ENCODE results near the gene KHDC4. TPM values are rescaled to one million over a fixed set of nuclear protein-coding genes. Genes with fewer than 3 reads are reported as not detected.

The KHDC4 gene
- total and polyA plus RNA-seq, 9 of the 15 experiments (the other 6 are each of a cell fraction or from before 2014, with no cell fraction given) = 12.1 to 185 (median 65.6) TPM

DNA sequence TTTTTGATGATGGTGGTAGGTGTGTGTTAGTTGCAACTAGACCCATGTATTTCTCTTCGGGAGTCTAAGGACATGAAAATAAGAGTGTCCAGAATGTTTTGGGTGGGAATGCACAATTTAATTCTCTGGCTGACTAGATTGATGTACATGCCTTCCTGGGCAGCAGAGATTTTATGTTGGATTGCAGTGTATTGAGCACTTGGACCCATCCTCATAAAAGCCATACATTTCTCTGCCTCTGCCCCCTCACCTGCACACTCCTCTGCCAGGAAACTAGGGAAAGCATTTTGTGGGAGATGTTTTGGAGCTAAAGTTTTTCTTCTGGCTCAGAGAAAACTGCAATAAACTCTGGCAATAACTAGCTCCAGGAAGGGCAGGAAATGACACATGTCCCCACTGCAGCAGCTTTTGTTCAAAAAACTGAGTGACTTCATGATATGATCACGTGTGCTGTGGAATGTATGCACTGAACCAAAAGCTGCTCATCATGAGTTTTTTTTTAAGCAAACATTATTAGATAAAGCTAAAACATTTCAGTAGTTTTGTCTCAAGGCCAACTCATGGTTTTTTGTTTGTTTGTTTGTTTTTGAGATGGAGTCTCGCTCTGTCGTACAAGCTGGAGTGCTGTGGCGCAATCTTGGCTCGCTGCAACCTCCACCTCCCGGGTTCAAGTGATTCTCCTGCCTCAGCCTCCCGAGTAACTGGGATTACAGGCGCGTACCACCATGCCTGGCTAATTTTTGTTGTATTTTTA, 40.6 kb downstream of the KHDC4 start (continued):
- TF ChIP-seq, protein P1, sequence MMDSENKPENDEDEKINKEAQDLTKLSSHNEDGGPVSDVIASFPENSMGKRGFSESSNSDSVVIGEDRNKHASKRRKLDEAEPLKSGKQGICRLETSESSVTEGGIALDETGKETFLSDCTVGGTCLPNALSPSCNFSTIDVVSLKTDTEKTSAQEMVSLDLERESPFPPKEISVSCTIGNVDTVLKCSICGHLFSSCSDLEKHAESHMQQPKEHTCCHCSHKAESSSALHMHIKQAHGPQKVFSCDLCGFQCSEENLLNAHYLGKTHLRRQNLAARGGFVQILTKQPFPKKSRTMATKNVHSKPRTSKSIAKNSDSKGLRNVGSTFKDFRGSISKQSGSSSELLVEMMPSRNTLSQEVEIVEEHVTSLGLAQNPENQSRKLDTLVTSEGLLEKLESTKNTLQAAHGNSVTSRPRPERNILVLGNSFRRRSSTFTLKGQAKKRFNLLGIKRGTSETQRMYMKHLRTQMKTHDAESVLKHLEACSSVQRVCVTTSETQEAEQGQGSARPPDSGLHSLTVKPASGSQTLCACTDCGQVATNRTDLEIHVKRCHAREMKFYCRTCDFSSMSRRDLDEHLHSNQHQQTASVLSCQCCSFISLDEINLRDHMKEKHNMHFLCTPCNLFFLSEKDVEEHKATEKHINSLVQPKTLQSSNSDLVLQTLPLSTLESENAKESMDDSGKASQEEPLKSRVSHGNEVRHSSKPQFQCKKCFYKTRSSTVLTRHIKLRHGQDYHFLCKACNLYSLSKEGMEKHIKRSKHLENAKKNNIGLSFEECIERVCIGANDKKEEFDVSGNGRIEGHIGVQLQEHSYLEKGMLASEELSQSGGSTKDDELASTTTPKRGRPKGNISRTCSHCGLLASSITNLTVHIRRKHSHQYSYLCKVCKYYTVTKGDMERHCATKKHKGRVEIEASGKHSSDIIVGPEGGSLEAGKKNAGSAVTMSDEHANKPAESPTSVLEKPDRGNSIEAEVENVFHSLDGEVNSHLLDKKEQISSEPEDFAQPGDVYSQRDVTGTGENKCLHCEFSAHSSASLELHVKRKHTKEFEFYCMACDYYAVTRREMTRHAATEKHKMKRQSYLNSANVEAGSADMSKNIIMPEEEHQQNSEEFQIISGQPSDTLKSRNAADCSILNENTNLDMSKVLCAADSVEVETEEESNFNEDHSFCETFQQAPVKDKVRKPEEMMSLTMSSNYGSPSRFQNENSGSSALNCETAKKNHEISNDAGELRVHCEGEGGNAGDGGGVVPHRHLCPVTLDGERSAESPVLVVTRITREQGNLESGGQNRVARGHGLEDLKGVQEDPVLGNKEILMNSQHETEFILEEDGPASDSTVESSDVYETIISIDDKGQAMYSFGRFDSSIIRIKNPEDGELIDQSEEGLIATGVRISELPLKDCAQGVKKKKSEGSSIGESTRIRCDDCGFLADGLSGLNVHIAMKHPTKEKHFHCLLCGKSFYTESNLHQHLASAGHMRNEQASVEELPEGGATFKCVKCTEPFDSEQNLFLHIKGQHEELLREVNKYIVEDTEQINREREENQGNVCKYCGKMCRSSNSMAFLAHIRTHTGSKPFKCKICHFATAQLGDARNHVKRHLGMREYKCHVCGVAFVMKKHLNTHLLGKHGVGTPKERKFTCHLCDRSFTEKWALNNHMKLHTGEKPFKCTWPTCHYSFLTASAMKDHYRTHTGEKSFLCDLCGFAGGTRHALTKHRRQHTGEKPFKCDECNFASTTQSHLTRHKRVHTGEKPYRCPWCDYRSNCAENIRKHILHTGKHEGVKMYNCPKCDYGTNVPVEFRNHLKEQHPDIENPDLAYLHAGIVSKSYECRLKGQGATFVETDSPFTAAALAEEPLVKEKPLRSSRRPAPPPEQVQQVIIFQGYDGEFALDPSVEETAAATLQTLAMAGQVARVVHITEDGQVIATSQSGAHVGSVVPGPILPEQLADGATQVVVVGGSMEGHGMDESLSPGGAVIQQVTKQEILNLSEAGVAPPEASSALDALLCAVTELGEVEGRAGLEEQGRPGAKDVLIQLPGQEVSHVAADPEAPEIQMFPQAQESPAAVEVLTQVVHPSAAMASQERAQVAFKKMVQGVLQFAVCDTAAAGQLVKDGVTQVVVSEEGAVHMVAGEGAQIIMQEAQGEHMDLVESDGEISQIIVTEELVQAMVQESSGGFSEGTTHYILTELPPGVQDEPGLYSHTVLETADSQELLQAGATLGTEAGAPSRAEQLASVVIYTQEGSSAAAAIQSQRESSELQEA (IDR thresholded peaks at IDR 0.05; ENCODE audit: low read depth) = no peak
- TF ChIP-seq SRF (CRISPR knock-in tag; IDR thresholded peaks at IDR 0.05) (no peak), SMAD3 (CRISPR knock-in tag; conservative IDR thresholded peaks at IDR 0.05) (no peak)

All from K562 (cell line).